ENCODE measurements around the gene IL6ST.

IL6ST gene

DNA sequence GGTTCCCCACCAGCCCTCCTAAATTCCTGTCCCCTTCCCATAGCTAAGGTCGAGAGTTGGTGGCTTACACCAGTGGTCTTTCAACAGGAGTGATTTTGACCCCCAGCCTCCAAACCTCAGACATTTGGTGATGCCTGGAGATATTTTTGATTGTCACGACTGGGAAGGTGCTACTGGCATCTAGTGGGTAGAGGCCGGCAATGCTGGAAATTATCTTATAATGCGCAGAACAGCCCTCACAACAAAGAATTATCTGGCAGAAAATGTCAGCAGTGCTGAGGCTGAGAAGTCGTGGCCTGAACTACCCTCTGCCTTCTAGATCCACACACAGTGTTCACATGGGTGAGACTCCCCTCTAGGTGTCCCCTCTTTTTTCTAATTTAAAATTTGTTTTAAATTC is 74.0 kb downstream of the IL6ST start:
- DNase-seq (ENCODE audit: low read depth in 3 of 3) = no peak

DNA sequence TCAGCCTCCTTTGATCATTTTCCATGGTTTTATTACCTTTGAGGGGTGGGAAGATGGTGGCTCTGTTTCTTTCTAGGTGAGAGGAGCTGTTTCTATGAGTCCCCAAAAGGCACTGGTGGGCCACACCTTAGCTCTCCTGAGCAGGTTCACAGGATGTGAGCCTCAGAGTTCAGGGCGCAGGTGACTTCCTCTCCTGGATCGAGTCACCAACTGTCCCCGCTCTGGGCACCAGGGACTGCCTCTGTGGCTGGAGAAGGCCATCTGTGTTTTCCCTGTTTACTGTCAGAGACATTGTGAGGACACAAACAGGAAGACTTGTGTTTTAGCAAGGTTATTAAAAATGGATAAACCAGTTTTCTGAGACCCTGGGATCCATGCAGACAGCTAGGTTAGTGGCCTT is 75.1 kb downstream of the IL6ST start:
- DNase-seq (ENCODE audit: low read depth in 3 of 3) = no peak

DNA sequence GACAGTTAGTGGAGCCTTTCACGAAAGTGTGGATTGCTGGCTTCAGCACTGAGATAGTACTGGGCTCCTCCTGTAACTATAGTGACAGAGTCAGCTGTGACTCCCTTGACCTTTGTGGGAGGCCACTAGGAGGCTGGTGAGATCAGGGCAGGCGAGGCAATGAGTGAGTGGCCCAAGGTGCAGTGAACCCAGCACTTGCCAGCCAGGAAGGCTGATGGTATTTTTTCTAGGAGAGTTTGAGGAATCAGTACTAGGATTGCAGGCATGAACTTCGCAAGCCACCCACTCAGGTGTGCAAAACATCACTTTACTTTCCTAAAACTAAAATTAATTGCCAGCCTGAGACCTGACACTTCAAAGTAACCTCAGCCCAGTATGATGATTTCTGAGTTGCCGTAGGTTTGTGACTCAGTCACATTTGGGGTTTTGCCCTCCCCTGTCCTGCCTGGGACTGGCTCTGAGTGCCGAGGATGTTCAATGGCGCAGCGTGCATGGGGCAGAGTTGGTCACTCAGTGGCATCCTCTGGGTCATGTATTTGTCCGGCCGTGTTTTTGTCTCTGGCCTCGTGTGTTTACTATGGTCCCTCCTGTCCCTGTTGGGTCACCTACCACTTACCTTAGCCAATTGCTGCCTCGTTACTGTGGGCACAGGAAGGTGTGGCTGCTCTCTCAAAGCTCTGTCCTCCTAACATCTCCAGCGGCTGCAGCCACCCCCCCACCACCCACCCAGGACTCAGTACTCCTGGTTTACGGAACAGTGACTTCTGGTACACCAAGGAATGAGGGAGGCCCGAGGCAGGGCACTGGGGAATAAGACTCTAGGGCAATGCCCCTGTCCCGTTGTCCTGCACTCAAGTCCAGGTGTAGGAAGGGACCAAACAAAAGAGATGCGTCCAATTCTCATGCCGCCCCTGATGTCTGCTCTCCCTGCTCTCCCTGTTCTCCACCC is 76.4 kb downstream of the IL6ST start:
- DNase-seq (ENCODE audit: low read depth in 3 of 3) = no peak

GRCh38 chr5:55917402-55918086 is 77.2 kb downstream of the IL6ST start:
- no peak for DNase-seq (ENCODE audit: low read depth in 3 of 3)

GRCh38 chr5:55916986-55917385 is 77.8 kb downstream of the IL6ST start:
- no peak for DNase-seq (ENCODE audit: low read depth in 3 of 3)

GRCh38 chr5:55915783-55916182 is 79.0 kb downstream of the IL6ST start:
- DNase-seq (ENCODE audit: low read depth in 3 of 3) = no peak

DNA sequence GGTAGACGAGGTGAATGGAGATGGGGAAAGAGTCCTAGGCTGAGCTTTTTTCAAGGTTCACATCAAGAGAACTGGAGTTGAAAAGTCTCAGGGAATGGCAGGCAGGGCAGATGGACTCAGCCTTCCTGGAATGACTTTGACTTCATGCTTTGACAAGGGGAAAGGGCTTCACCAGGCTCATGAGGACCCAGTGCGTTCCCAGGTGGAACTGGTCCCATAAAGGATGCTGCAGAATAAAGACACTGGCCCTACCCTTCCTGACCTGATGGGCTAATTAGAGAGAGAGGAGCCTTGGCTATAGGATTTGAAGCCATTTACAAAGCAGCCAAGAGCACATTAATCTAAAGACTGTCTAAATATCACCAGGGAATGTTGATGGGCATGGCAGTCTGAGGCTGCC is 79.8 kb downstream of the IL6ST start:
- DNase-seq (ENCODE audit: low read depth in 3 of 3) = no peak

DNA sequence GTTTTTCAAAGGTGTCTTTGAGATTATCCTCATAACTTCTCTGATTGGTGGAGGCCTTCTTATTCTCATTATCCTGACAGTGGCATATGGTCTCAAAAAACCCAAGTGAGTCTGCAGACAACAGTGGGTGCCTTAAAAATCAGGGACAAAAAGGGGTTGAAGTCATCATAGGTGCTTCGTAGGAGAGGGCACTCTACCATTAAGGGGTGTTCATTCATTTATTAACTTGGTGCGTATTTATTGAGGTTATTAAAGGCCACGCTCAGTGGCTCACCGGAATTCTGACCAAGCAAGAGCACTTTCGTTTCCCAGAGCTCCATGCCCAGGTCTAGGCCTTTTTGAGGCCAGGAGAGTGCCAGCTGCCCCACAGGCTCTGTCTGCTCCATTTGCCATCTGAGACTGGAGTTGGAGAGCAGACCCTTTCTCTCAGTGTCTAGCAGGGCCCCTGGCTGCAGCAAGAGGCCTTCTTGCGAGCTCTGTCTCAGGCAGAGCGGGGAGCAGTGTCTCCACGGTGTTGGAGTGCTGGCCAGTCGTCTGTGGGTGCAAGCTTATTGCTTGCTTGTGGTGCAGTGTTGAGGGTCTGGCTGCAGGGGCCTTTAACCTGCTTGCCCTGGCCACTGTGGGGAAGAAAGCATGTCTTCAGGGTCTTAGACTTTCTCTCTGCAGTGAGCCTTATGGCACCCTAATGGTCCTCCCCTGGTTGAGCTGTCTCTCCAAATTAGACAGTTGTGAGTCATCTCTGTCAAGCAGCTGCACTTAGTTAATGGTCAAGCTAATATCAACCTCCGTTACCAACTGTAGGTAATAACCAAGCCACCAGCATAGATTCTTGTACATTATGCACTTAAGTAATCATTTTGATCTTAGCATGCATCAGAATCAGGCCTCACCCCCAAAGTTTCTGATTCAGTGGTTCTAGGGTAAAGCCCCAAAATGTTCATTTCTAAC is 81.0 kb downstream of the IL6ST start:
- no peak for DNase-seq (ENCODE audit: low read depth in 3 of 3)

- DNase-seq (ENCODE audit: low read depth in 3 of 3) = no peak
Observed at GRCh38 chr5:55911784-55912653, 82.7 kb downstream of the IL6ST start.

DNA sequence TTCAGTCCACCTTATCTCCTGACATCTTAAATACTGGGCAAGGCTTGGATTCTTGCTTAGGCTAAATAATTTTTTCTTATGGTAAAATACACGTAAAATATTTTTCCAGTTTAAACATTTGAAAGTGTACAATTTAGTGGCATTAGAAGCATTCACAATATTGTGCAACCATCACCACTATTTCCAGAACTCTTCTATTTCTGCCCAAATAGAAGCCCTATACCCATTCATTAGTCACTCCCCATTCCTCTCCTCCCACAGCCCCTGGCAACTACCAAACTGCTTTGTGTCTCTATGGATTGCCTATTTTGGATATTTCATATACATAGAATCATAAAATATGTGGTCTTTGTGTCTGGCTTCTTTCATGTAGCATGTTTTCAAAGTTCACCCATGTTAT is 86.0 kb downstream of the IL6ST start:
- DNase-seq (ENCODE audit: low read depth in 3 of 3) = no peak

DNA sequence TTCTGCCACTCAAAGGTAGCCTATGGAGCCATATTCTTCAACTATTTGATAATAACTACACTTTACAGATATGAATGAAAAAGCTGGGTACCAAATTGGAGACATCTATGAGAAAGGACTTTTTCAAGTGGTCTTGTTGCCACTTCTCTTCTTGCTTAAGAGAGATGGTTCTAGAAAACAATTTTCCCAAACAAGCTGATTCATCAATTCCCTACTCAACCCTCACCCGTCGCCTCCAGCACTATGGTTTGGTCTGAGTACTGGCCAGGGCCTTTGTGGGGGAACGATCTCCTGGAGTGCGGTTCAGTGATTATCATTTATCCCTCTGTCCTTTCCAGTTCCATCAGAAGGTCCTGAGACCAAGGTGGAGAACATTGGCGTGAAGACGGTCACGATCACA is 86.8 kb downstream of the IL6ST start:
- DNase-seq (ENCODE audit: low read depth in 3 of 3) = no peak

- DNase-seq (ENCODE audit: low read depth in 3 of 3) = no peak
Observed at GRCh38 chr5:55905251-55905650, 89.5 kb downstream of the IL6ST start.

DNA sequence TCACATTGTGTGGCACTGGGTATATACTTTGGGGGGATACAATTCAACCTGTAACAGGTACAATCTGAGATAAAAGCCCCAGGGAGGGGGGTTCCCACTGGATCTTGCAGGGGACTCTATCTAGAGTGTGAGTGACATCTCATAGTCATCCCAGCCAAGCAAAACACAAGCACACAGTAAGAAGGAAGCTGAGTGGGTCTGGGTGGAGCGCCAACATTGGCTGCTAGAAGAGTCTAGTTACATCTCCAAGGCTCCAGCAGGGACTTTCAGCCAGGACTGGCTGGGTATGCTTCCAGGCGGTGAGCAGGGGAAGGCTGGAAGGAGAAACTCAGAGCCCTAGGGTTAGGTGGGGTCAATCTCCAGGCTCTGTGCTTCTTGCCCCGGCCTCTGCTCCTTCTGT is 90.6 kb downstream of the IL6ST start:
- no peak for DNase-seq (ENCODE audit: low read depth in 3 of 3)

DNA sequence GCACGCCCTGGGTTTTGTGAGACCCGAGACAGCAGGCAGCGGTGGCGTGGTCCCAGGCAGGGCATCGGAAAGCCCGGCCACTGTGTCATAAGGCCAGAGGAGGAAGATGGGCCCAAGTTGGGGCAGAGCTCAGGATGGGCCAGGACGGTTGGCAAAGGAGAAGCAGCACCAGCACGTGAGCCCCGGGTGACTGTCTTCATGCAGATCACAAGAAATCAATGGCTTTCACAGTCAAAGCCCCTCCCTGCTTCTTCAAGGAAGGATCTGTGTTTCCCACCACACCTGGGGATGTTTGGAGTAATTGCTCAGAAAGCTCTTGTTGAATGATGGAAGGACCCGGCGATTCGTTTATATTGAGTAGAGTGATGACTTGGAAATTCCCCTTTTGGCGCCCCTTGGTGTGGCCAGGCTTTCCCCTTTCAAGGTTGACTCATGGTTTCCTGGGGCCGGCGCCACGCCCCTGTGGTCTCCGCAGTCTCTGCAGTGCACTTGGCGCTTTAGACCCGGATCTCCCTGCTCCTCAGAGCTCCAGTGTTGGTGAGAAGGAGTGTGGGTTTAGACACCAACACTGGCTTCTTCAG is 91.6 kb downstream of the IL6ST start:
- peak; percentile 43 to 56 (median 51) for DNase-seq (ENCODE audit: low read depth in 3 of 3)

- no peak for DNase-seq (ENCODE audit: low read depth in 3 of 3)
Observed at GRCh38 chr5:55902696-55903095, 92.1 kb downstream of the IL6ST start.

DNA sequence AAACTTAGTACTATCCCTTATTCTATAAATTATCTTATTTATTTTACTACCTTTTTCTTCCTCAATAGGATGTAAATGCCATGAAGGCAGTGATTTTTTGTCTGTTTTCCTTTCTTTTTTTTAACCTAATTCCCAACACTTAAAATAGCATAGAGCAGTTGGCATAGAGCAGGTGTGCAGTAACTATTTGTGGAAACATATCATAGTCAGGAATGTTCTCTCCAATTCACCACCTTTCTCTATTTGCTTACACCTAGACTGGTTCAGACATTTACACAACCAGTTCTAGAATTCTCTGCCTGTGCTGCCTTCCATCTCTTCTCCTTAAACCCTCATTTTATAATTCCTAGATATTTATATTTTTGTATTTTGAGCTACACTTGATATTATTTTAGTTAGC is 94.0 kb downstream of the IL6ST start:
- no peak for DNase-seq (ENCODE audit: low read depth in 3 of 3)

- no peak for DNase-seq (ENCODE audit: low read depth in 3 of 3)
Observed at GRCh38 chr5:55900068-55900467, 94.7 kb downstream of the IL6ST start.

DNA sequence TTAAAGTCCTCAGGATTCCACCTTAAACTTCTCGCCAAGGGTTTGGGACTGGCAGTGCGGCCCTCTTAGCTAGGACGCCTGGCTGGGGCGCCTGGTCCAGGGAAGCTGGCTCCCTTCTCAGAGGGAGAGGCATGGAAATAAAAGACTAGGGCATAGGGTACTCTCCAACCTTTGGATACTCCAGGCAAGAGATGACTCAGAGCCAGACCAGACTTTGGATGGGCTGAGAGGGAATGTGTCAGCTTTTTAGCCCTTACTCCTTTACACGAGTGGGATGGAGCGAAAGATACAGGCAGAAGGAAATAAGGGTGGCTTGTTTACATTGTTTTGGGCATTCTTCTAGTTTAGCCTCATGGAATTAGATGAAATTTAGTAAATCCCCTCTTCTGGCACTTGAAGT is 95.4 kb downstream of the IL6ST start:
- no peak for DNase-seq (ENCODE audit: low read depth in 3 of 3)

GRCh38 chr5:55897905-55898304 is 96.9 kb downstream of the IL6ST start:
- DNase-seq (ENCODE audit: low read depth in 3 of 3) = peak in 1 of 3 donors; percentile 14

GRCh38 chr5:55897206-55897894 is 97.4 kb downstream of the IL6ST start:
- DNase-seq (ENCODE audit: low read depth in 3 of 3) = no peak
